H1 (cell line): ENCODE measurements around the gene AVPI1. TPM values are rescaled to one million over a fixed set of nuclear protein-coding genes. Genes with fewer than 3 reads are reported as not detected.

Experiments used
- CTCF ChIA-PET: fragments of 300-600 bp; sonication (Branson Sonifier 250); formaldehyde crosslinking; loops from one replicate; lab custom pipeline; 2021; ENCODE audit not compliant: partially characterized antibody; lab: Charles Lee
- POLR2A ChIA-PET: fragments of 300-600 bp; sonication (Branson Sonifier 250); formaldehyde crosslinking; loops from one replicate; lab custom pipeline; 2021; ENCODE audit warnings: inconsistent platforms; ENCODE audit not compliant: partially characterized antibody; lab: Charles Lee
- DNase-seq, 2 experiments: peaks; one replicate each; pipeline versions ENCODE4 v3.0.0 to v3.0.0-alpha.2; 2010 to 2022; ENCODE audit warnings: low spot score in 2 of 2, low read depth in 1 of 2, mixed read lengths in 1 of 2
- FAIRE-seq: peaks from 2 replicates; lab custom pipeline; 2011; peaks lifted over from hg19 to GRCh38; lab: Jason Lieb, UNC
- H2AFZ ChIP-seq: 2 replicates; pipeline ENCODE4 v1.8.1; 2012; ENCODE audit warnings: low read length, inconsistent platforms
- H2AK5ac ChIP-seq: 2 replicates; pipeline ENCODE4 v1.6.1; 2013; ENCODE audit warnings: low read depth, low read length
- H2BK120ac ChIP-seq: replicated peaks from 2 replicates; pipeline ENCODE3; 2013; ENCODE audit warnings: low read depth, low read length, inconsistent platforms
- H2BK12ac ChIP-seq: 2 replicates; pipeline ENCODE4 v1.6.1; 2013; ENCODE audit warnings: low read depth, low read length
- H2BK15ac ChIP-seq: 2 replicates; pipeline ENCODE4 v1.6.1; 2013; ENCODE audit warnings: low read length
- H2BK20ac ChIP-seq: 2 replicates; pipeline ENCODE4 v1.6.1; 2013; ENCODE audit warnings: low read length
- H2BK5ac ChIP-seq: 2 replicates; pipeline ENCODE4 v1.6.1; 2013; ENCODE audit warnings: low read depth, low read length
- H3K14ac ChIP-seq: 2 replicates; pipeline ENCODE4 v1.6.1; 2013; ENCODE audit warnings: inconsistent platforms; ENCODE audit not compliant: insufficient read length
- H3K18ac ChIP-seq: 2 replicates; pipeline ENCODE4 v1.6.1; 2013; ENCODE audit warnings: low read length; ENCODE audit errors: extremely low read depth
- H3K23ac ChIP-seq: 2 replicates; pipeline ENCODE4 v1.6.1; 2013; ENCODE audit warnings: inconsistent platforms; ENCODE audit not compliant: insufficient read length
- H3K23me2 ChIP-seq: 2 replicates; pipeline ENCODE4 v1.6.1; 2013; ENCODE audit warnings: low read depth, low read length
- H3K27ac ChIP-seq: 2 replicates; pipeline ENCODE4 v1.6.1; 2011; ENCODE audit warnings: low read depth, low read length, inconsistent platforms
- H3K27me3 ChIP-seq, 4 experiments: replicated peaks in 1 of 4; 1 replicate in 1 of 4; 2 replicates in 3 of 4; pipeline versions ENCODE4 v1.6.1 to v1.8.1; 2011 to 2013; ENCODE audit warnings: low read length in 3 of 4, mild to moderate bottlenecking in 3 of 4, inconsistent platforms in 2 of 4, mixed read lengths in 2 of 4, moderate library complexity in 1 of 4; ENCODE audit not compliant: control insufficient read depth in 3 of 4, insufficient read depth in 3 of 4; ENCODE audit errors: extremely low read depth in 1 of 4
- H3K36me3 ChIP-seq, 4 experiments: 2 replicates each; pipeline versions ENCODE4 v1.6.1 to v1.8.1; 2011 to 2013; ENCODE audit warnings: mild to moderate bottlenecking in 4 of 4, low read length in 3 of 4, moderate library complexity in 2 of 4, control low read depth in 1 of 4, inconsistent platforms in 1 of 4; ENCODE audit not compliant: insufficient read depth in 4 of 4, control insufficient read depth in 2 of 4
- H3K4ac ChIP-seq: replicated peaks from 2 replicates; pipeline ENCODE3; 2013; ENCODE audit warnings: low read length, low read depth, mixed read lengths, inconsistent platforms; ENCODE audit not compliant: insufficient read length
- H3K4me1 ChIP-seq, 4 experiments: replicated peaks in 1 of 4; 1 replicate in 1 of 4; 2 replicates in 3 of 4; pipeline versions ENCODE4 v1.6.1 to v1.8.1; 2011 to 2013; ENCODE audit warnings: low read length in 3 of 4, inconsistent platforms in 2 of 4, mixed read lengths in 1 of 4; ENCODE audit not compliant: insufficient read depth in 4 of 4, control insufficient read depth in 3 of 4
- H3K4me2 ChIP-seq, 2 experiments: 2 replicates each; pipeline versions ENCODE4 v1.6.1 to v1.8.1; 2011 to 2013; ENCODE audit warnings: low read depth in 2 of 2, low read length in 2 of 2, control low read depth in 1 of 2, inconsistent platforms in 1 of 2, mild to moderate bottlenecking in 1 of 2; ENCODE audit not compliant: insufficient read depth in 1 of 2
- H3K4me3 ChIP-seq, 4 experiments: fragments of 200-600, 300-600 bp in 1 of 4; sonication (generic), shearing (Covaris generic), sonication (Bioruptor Twin) in 1 of 4; 2 replicates each; pipeline versions ENCODE4 v1.5.1 to v1.8.1; 2011 to 2016; ENCODE audit warnings: low read length in 4 of 4, low read depth in 3 of 4, control low read depth in 2 of 4, inconsistent platforms in 2 of 4, mild to moderate bottlenecking in 2 of 4, mixed read lengths in 1 of 4, moderate library complexity in 1 of 4; ENCODE audit not compliant: insufficient read depth in 2 of 4; ENCODE audit errors: extremely low read depth in 1 of 4
- H3K56ac ChIP-seq: replicated peaks from 2 replicates; pipeline ENCODE3; 2013; ENCODE audit warnings: low read depth, mild to moderate bottlenecking, mixed read lengths, low read length, inconsistent platforms; ENCODE audit not compliant: insufficient read length
- H3K79me1 ChIP-seq: 2 replicates; pipeline ENCODE4 v1.6.1; 2013; ENCODE audit warnings: low read depth, low read length, control low read depth
- H3K79me2 ChIP-seq, 2 experiments: 2 replicates each; pipeline versions ENCODE4 v1.6.1 to v1.8.1; 2012 to 2013; ENCODE audit warnings: low read length in 2 of 2, mild to moderate bottlenecking in 2 of 2, inconsistent platforms in 1 of 2; ENCODE audit not compliant: insufficient read depth in 2 of 2, control insufficient read depth in 1 of 2
- H3K9ac ChIP-seq, 4 experiments: replicated peaks in 1 of 4; 1 replicate in 1 of 4; 2 replicates in 3 of 4; pipeline versions ENCODE4 v1.6.1 to v1.8.1; 2011 to 2013; ENCODE audit warnings: low read depth in 3 of 4, low read length in 3 of 4, control low read depth in 2 of 4, mild to moderate bottlenecking in 2 of 4, moderate library complexity in 2 of 4, inconsistent platforms in 1 of 4; ENCODE audit errors: extremely low read depth in 1 of 4
- H3K9me3 ChIP-seq, 2 experiments: 2 replicates each; pipeline versions ENCODE4 v1.6.1 to v1.8.1; 2012 to 2013; ENCODE audit warnings: mild to moderate bottlenecking in 2 of 2, moderate library complexity in 2 of 2, control low read depth in 1 of 2, inconsistent platforms in 1 of 2, low read depth in 1 of 2, low read length in 1 of 2, mixed read lengths in 1 of 2; ENCODE audit not compliant: insufficient read depth in 2 of 2
- H4K20me1 ChIP-seq, 2 experiments: replicated peaks in 1 of 2; 2 replicates each; pipeline versions ENCODE3 to v1.8.1; 2011 to 2013; ENCODE audit warnings: inconsistent platforms in 2 of 2, low read length in 2 of 2, mild to moderate bottlenecking in 1 of 2; ENCODE audit not compliant: insufficient read depth in 2 of 2, control insufficient read depth in 1 of 2
- H4K5ac ChIP-seq: 2 replicates; pipeline ENCODE4 v1.6.1; 2013; ENCODE audit warnings: low read length, low read depth, mixed read lengths, inconsistent platforms; ENCODE audit not compliant: insufficient read length
- H4K8ac ChIP-seq: 2 replicates; pipeline ENCODE4 v1.8.0; 2013; ENCODE audit warnings: mild to moderate bottlenecking, moderate library complexity, low read length, inconsistent platforms; ENCODE audit not compliant: insufficient read depth; ENCODE audit errors: extremely low read depth
- H4K91ac ChIP-seq: replicated peaks from 2 replicates; pipeline ENCODE3; 2013; ENCODE audit warnings: low read length, mixed read lengths, inconsistent platforms; ENCODE audit not compliant: insufficient read length
- EZH2 ChIP-seq: fragments of 200-600 bp; sonication (generic); IDR thresholded peaks from 2 replicates; pipeline ENCODE4 v1.7.1; 2012; ENCODE audit warnings: low read depth, mild to moderate bottlenecking, moderate library complexity, low read length, inconsistent platforms; ENCODE audit not compliant: severe bottlenecking
- GTF2F1 ChIP-seq: IDR thresholded peaks from 2 replicates; pipeline ENCODE4 v1.6.1; 2012; ENCODE audit warnings: low read depth, low read length, improper control_type of control experiment, borderline replicate concordance
- NRF1 ChIP-seq: IDR thresholded peaks from 2 replicates; pipeline ENCODE4 v1.6.1; 2011; ENCODE audit warnings: mild to moderate bottlenecking, low read depth, low read length, improper control_type of control experiment
- SIN3A ChIP-seq, 2 experiments: IDR thresholded peaks in 1 of 2; conservative IDR thresholded peaks in 1 of 2; 2 replicates each; pipeline ENCODE4 v1.6.1; 2011 to 2012; ENCODE audit warnings: low read length in 2 of 2, improper control_type of control experiment in 1 of 2, low read depth in 1 of 2, mild to moderate bottlenecking in 1 of 2
- SP1 ChIP-seq: IDR thresholded peaks from 2 replicates; pipeline ENCODE4 v1.6.1; 2011; ENCODE audit warnings: low read depth, low read length
- SUZ12 ChIP-seq: fragments of 200-600 bp; sonication (generic); IDR thresholded peaks from 2 replicates; pipeline ENCODE4 v1.6.1; 2012; ENCODE audit warnings: mild to moderate bottlenecking, inconsistent platforms, low read length, moderate library complexity, mixed read lengths
- TAF7 ChIP-seq: optimal IDR thresholded peaks from 2 replicates; pipeline ENCODE3; 2011; ENCODE audit warnings: low read depth, mild to moderate bottlenecking, inconsistent platforms, low read length, moderate library complexity, borderline replicate concordance
- WGBS, 2 experiments: shearing (Covaris generic) in 1 of 2; methylation state at CpG; one replicate each; pipeline versions ENCODE4 v1.1.6 to v1.1.7; 2013 to 2015; ENCODE audit warnings: low lambda C conversion rate in 2 of 2, mixed read lengths in 2 of 2, inconsistent platforms in 1 of 2, low coverage in 1 of 2, missing lambda C conversion rate in 1 of 2; ENCODE audit not compliant: insufficient replicate concordance in 2 of 2, insufficient coverage in 1 of 2, insufficient read length in 1 of 2; ENCODE audit errors: extremely low coverage in 1 of 2, missing lambda C conversion rate in 1 of 2; 5-methylcytosine and 5-hydroxymethylcytosine counted together
- polyA plus RNA-seq, 7 experiments: library from polyadenylated mRNA; depleted of rRNA in 3 of 7; stranded (reverse) in 5 of 7; unstranded in 2 of 7; fragments of >200 nt in 5 of 7; fragments of 200-250 nt in 2 of 7; gene quantifications; 1 replicate in 5 of 7; 2 replicates in 1 of 7; 4 replicates in 1 of 7; pipeline versions ENCODE4 v1.2.1 to v1.2.3, GENCODE V29; 2011 to 2013; ENCODE audit warnings: missing spikeins in 2 of 7, mixed read lengths in 2 of 7
- total RNA-seq: library from RNA; stranded (reverse); fragmentation: NEBNext Ultra II Directional; extraction: Animal tissue kit (Norgen Biotek cat#: 25700); gene quantifications from 2 replicates; pipeline ENCODE4 v1.2.1, GENCODE V29; 2021
- TF ChIP-seq, protein P1 (sequence below): IDR thresholded peaks from 2 replicates; pipeline ENCODE4 v1.6.1; 2012; ENCODE audit warnings: low read length, inconsistent platforms
- TF ChIP-seq, protein P2 (sequence below): IDR thresholded peaks from 2 replicates; pipeline ENCODE4 v1.6.1; 2012; ENCODE audit warnings: inconsistent platforms
- TF ChIP-seq, protein P3 (sequence below): IDR thresholded peaks from 2 replicates; pipeline ENCODE4 v1.6.1; 2011; ENCODE audit warnings: low read depth, mild to moderate bottlenecking, low read length; ENCODE audit not compliant: insufficient read depth

Gene AVPI1
- total and polyA plus RNA-seq, 2 of the 8 experiments (the other 6 are each of a cell fraction or from before 2014, with no cell fraction given): 9.0 to 13.5 TPM

- 95% methylated on average over 1 of the region's 1 CpG; no CpG with 5 or more reads in 1 of the 2 experiments for WGBS, 2 experiments
- no peak for TF ChIP-seq NRF1
- no peak for TF ChIP-seq SIN3A (conservative IDR thresholded peaks at IDR 0.05 in 1 of 2, IDR thresholded peaks at IDR 0.05 in 1 of 2; ENCODE audit: low read depth in 1 of 2, low read length in 2 of 2)
- TF ChIP-seq, protein P1, sequence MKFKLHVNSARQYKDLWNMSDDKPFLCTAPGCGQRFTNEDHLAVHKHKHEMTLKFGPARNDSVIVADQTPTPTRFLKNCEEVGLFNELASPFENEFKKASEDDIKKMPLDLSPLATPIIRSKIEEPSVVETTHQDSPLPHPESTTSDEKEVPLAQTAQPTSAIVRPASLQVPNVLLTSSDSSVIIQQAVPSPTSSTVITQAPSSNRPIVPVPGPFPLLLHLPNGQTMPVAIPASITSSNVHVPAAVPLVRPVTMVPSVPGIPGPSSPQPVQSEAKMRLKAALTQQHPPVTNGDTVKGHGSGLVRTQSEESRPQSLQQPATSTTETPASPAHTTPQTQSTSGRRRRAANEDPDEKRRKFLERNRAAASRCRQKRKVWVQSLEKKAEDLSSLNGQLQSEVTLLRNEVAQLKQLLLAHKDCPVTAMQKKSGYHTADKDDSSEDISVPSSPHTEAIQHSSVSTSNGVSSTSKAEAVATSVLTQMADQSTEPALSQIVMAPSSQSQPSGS: no peak
- no peak for TF ChIP-seq SP1
- TF ChIP-seq EZH2: no peak
- no peak for TF ChIP-seq GTF2F1
- TF ChIP-seq, protein P2, sequence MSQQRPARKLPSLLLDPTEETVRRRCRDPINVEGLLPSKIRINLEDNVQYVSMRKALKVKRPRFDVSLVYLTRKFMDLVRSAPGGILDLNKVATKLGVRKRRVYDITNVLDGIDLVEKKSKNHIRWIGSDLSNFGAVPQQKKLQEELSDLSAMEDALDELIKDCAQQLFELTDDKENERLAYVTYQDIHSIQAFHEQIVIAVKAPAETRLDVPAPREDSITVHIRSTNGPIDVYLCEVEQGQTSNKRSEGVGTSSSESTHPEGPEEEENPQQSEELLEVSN: no peak
- no peak for TF ChIP-seq SUZ12
- TF ChIP-seq, protein P3, sequence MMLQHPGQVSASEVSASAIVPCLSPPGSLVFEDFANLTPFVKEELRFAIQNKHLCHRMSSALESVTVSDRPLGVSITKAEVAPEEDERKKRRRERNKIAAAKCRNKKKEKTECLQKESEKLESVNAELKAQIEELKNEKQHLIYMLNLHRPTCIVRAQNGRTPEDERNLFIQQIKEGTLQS: no peak
- TF ChIP-seq TAF7: no peak
Observed at GRCh38 chr10:97664282-97664850, 22.7 kb downstream of the AVPI1 start.

More at GRCh38 chr10:97664282-97664850, 22.7 kb downstream of the AVPI1 start:
- H3K18ac ChIP-seq: no peak overlapping the region
- no peak overlapping the region for H4K91ac ChIP-seq
- H4K5ac ChIP-seq: no peak overlapping the region
- no peak overlapping the region for H4K8ac ChIP-seq
- no peak overlapping the region for H2AFZ ChIP-seq
- H2BK15ac ChIP-seq: no peak overlapping the region
- DNase-seq (no peak), FAIRE-seq (no peak)
- no peaks in the 10 kb centered on the region for H3K4me1 ChIP-seq
- no peak overlapping the region for H3K14ac ChIP-seq
- H3K9me3 ChIP-seq: no peaks in the 10 kb centered on the region
- H3K27me3 ChIP-seq: no peaks in the 10 kb centered on the region
- no peak overlapping the region for H2BK120ac ChIP-seq
- no peak overlapping the region for H2BK12ac ChIP-seq
- H3K4ac ChIP-seq: no peak overlapping the region
- H3K23me2 ChIP-seq: no peaks in the 10 kb centered on the region
- no peak overlapping the region for H3K56ac ChIP-seq
- H2BK5ac ChIP-seq: no peak overlapping the region
- peaks cover 8 to 40% (median 25%) of the 10 kb centered on the region in 4 experiments; a peak in 7 of 8 replicates for H3K36me3 ChIP-seq
- ChIA-PET CTCF (interaction anchor here (1.4 kb wide), 1 partner anchor 38 kb away, joined by 6 read pairs; no protein-coding TSS in a partner anchor), POLR2A (no interaction called here)
- no peak overlapping the region for H3K9ac ChIP-seq
- no peaks in the 10 kb centered on the region for H3K79me1 ChIP-seq
- H2BK20ac ChIP-seq: no peak overlapping the region
- H2AK5ac ChIP-seq: no peak overlapping the region
- H3K23ac ChIP-seq: no peak overlapping the region
- H3K4me2 ChIP-seq: no peak overlapping the region
- H3K79me2 ChIP-seq: no peaks in the 10 kb centered on the region
- no peak overlapping the region for H3K27ac ChIP-seq
- H3K4me3 ChIP-seq: no peak overlapping the region
- peaks cover 0 to 4% of the 10 kb centered on the region in 2 experiments for H4K20me1 ChIP-seq
